NCI-H460 (cell line): Measurements from ENCODE around the gene PPIA. TPM values are rescaled to one million over a fixed set of nuclear protein-coding genes. Genes with fewer than 3 reads are reported as not detected.
"Not testable (repeated sequence)": the region's sequence is repeated elsewhere in the genome, so short reads cannot be mapped to it uniquely, and the experiment has no call there.

Experiments used
- DNase-seq: peaks from one replicate; pipeline ENCODE4 v3.0.0-alpha.2; 2016; ENCODE audit warnings: low read depth; ENCODE audit errors: extremely low read depth
- total RNA-seq: library from RNA; depleted of rRNA; stranded (reverse); fragments of >200 nt; shearing (Covaris generic); gene quantifications from 2 replicates; pipeline ENCODE4 v1.2.3, GENCODE V29; 2014; rRNA removed

PPIA gene
- total RNA-seq, 1 experiment from 2014 or later: 4,272 TPM

- DNase-seq: no peak
Observed at GRCh38 chr7:44819292-44819691, 22.8 kb downstream of the PPIA start.

- DNase-seq: no peak
Observed at GRCh38 chr7:44823255-44823781, 26.8 kb downstream of the PPIA start.

- no peak for DNase-seq
Observed at GRCh38 chr7:44824894-44825526, 28.5 kb downstream of the PPIA start.

GRCh38 chr7:44827567-44827966, 31.1 kb downstream of the PPIA start:
- DNase-seq: no peak

- no peak for DNase-seq
Observed at GRCh38 chr7:44838751-44839150, 42.3 kb downstream of the PPIA start.

- not testable (repeated sequence) for DNase-seq
Observed at GRCh38 chr7:44842675-44843074, 46.2 kb downstream of the PPIA start.

- DNase-seq: not testable (repeated sequence)
Observed at GRCh38 chr7:44843440-44843839, 47.0 kb downstream of the PPIA start.

- no peak for DNase-seq
Observed at GRCh38 chr7:44845451-44845850, 49.0 kb downstream of the PPIA start.

- DNase-seq: not testable (repeated sequence)
Observed at GRCh38 chr7:44846390-44846789, 49.9 kb downstream of the PPIA start.

- no peak for DNase-seq
Observed at GRCh38 chr7:44846816-44847508, 50.5 kb downstream of the PPIA start.

- peak; percentile 78 for DNase-seq
Observed at GRCh38 chr7:44847509-44847919, 51.0 kb downstream of the PPIA start.

- DNase-seq: peak; percentile 100
Observed at GRCh38 chr7:44847920-44848634, 51.6 kb downstream of the PPIA start, which contains the start of gene H2AZ2. H2AZ2 (minus strand) TSS chr7:44848087; CDS start chr7:44847971, 116 bp downstream.

GRCh38 chr7:44849259-44849884, 52.9 kb downstream of the PPIA start:
- DNase-seq: no peak

- DNase-seq: no peak
Observed at GRCh38 chr7:44849885-44850544, 53.5 kb downstream of the PPIA start.

GRCh38 chr7:44852590-44852989, 56.1 kb downstream of the PPIA start:
- DNase-seq: no peak

Other genes starting within 250 kb of the PPIA start
- gene DDX56, start 222.8 kb upstream of the PPIA start, total RNA-seq: 84.7 and 98.8 TPM in 2 replicates
- 129 and 135 TPM in 2 replicates for gene TMED4, start 214.4 kb upstream of the PPIA start, total RNA-seq
- 54.1 and 63.3 TPM in 2 replicates for gene OGDH, start 190.1 kb upstream of the PPIA start, total RNA-seq
- 20.9 and 21.0 TPM in 2 replicates for gene ZMIZ2, start 47.8 kb upstream of the PPIA start, total RNA-seq
- 194 and 220 TPM in 2 replicates for gene H2AZ2, start 51.4 kb downstream of the PPIA start, total RNA-seq
- 16.2 and 17.9 TPM in 2 replicates for gene PURB, start 88.8 kb downstream of the PPIA start, total RNA-seq
- 0.07 TPM in 1 of 2 replicates, not detected in the other for gene MYO1G, start 182.3 kb downstream of the PPIA start, total RNA-seq
- gene CCM2, start 203.5 kb downstream of the PPIA start, total RNA-seq: 24.8 and 27.4 TPM in 2 replicates